H1 (cell line): Measurements from ENCODE around the gene HINT3. TPM values are rescaled to one million over a fixed set of nuclear protein-coding genes. Genes with fewer than 3 reads are reported as not detected.

Experiments
- BCL11A ChIP-seq, 2 experiments: IDR thresholded peaks; one replicate each; pipeline ENCODE4 v1.6.1; 2011; ENCODE audit warnings: low read depth in 2 of 2, low read length in 2 of 2, mild to moderate bottlenecking in 2 of 2
- CBX8 ChIP-seq: fragments of 300-800, 300-1000 bp; sonication (generic); IDR thresholded peaks from 2 replicates; pipeline ENCODE4 v1.7.1; 2016; ENCODE audit warnings: low read depth, low read length, borderline replicate concordance
- CEBPB ChIP-seq: IDR thresholded peaks from 2 replicates; pipeline ENCODE4 v1.6.1; 2012; ENCODE audit warnings: low read depth, low read length
- CREB1 ChIP-seq: IDR thresholded peaks from 2 replicates; pipeline ENCODE4 v1.6.1; 2012; ENCODE audit warnings: inconsistent platforms
- JUND ChIP-seq: IDR thresholded peaks from 2 replicates; pipeline ENCODE4 v1.6.1; 2011; ENCODE audit warnings: mild to moderate bottlenecking, improper control_type of control experiment, low read length
- MAX ChIP-seq: IDR thresholded peaks from 2 replicates; pipeline ENCODE4 v1.6.1; 2012; ENCODE audit warnings: inconsistent platforms
- NRF1 ChIP-seq: IDR thresholded peaks from 2 replicates; pipeline ENCODE4 v1.6.1; 2011; ENCODE audit warnings: mild to moderate bottlenecking, low read depth, low read length, improper control_type of control experiment
- TAF7 ChIP-seq: optimal IDR thresholded peaks from 2 replicates; pipeline ENCODE3; 2011; ENCODE audit warnings: low read depth, mild to moderate bottlenecking, inconsistent platforms, low read length, moderate library complexity, borderline replicate concordance
- TBP ChIP-seq: IDR thresholded peaks from 2 replicates; pipeline ENCODE4 v1.6.1; 2011; ENCODE audit warnings: low read depth, low read length, improper control_type of control experiment
- polyA plus RNA-seq, 7 experiments: library from polyadenylated mRNA; depleted of rRNA in 3 of 7; stranded (reverse) in 5 of 7; unstranded in 2 of 7; fragments of >200 nt in 5 of 7; fragments of 200-250 nt in 2 of 7; gene quantifications; 1 replicate in 5 of 7; 2 replicates in 1 of 7; 4 replicates in 1 of 7; pipeline versions ENCODE4 v1.2.1 to v1.2.3, GENCODE V29; 2011 to 2013; ENCODE audit warnings: missing spikeins in 2 of 7, mixed read lengths in 2 of 7
- total RNA-seq: library from RNA; stranded (reverse); fragmentation: NEBNext Ultra II Directional; extraction: Animal tissue kit (Norgen Biotek cat#: 25700); gene quantifications from 2 replicates; pipeline ENCODE4 v1.2.1, GENCODE V29; 2021

The HINT3 gene
- total and polyA plus RNA-seq, 2 of the 8 experiments (the other 6 are each of a cell fraction or from before 2014, with no cell fraction given) = 1.2 to 7.8 TPM

- no peak for TF ChIP-seq CEBPB
- TF ChIP-seq NRF1 = no peak
- TF ChIP-seq BCL11A (IDR thresholded peaks at IDR 0.05; ENCODE audit: low read depth in 2 of 2, low read length in 2 of 2) = no peak
- no peak for TF ChIP-seq CREB1
- no peak for TF ChIP-seq TAF7
- TF ChIP-seq TBP = no peak
- no peak for TF ChIP-seq JUND
- no peak for TF ChIP-seq MAX
- no peak for TF ChIP-seq CBX8
These were observed 33.1 kb upstream of the HINT3 start (continued) for GRCh38 chr6:125923366-125923877.
